ENCODE results near the gene INPP5J.

- TF ChIP-seq, protein P1, sequence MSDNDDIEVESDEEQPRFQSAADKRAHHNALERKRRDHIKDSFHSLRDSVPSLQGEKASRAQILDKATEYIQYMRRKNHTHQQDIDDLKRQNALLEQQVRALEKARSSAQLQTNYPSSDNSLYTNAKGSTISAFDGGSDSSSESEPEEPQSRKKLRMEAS (IDR thresholded peaks at IDR 0.05; ENCODE audit: low read depth, low read length) = no peak
- TF ChIP-seq, protein P2, sequence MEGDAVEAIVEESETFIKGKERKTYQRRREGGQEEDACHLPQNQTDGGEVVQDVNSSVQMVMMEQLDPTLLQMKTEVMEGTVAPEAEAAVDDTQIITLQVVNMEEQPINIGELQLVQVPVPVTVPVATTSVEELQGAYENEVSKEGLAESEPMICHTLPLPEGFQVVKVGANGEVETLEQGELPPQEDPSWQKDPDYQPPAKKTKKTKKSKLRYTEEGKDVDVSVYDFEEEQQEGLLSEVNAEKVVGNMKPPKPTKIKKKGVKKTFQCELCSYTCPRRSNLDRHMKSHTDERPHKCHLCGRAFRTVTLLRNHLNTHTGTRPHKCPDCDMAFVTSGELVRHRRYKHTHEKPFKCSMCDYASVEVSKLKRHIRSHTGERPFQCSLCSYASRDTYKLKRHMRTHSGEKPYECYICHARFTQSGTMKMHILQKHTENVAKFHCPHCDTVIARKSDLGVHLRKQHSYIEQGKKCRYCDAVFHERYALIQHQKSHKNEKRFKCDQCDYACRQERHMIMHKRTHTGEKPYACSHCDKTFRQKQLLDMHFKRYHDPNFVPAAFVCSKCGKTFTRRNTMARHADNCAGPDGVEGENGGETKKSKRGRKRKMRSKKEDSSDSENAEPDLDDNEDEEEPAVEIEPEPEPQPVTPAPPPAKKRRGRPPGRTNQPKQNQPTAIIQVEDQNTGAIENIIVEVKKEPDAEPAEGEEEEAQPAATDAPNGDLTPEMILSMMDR (IDR thresholded peaks at IDR 0.05; ENCODE audit: low read depth, low read length) = no peak
- no peak for TF ChIP-seq POLR2A (IDR thresholded peaks at IDR 0.05; ENCODE audit: extremely low read depth, insufficient read length)
Observed at GRCh38 chr22:31133911-31134310, 11.1 kb downstream of the INPP5J start.
